T-cell (primary cell): ENCODE data around the gene PBX4. TPM values are rescaled to one million over a fixed set of nuclear protein-coding genes. Genes with fewer than 3 reads are reported as not detected.

Experiments used
- ATAC-seq, 4 experiments: fragments of 200-7000 bp in 3 of 4; fragments of 150-1000 bp in 1 of 4; cut with Tn5 transposase; replicated peaks in 1 of 4; 1 replicate in 3 of 4; 2 replicates in 1 of 4; pipeline ENCODE4 v1.10.0; 2021; ENCODE audit warnings: moderate library complexity in 3 of 4, mild to moderate bottlenecking in 2 of 4, moderate number of reproducible peaks in 1 of 4
- CTCF ChIA-PET, 2 donors: fragments of 300-600 bp; sonication (Branson Sonifier 250); formaldehyde crosslinking; loops; one replicate each; lab custom pipeline; 2022; ENCODE audit warnings: antibody characterized with exemption in 2 of 2; lab: Charles Lee
- POLR2A ChIA-PET, 2 donors: fragments of 300-600 bp; sonication (Branson Sonifier 250); formaldehyde crosslinking; loops; one replicate each; lab custom pipeline; 2022; ENCODE audit warnings: antibody characterized with exemption in 2 of 2; lab: Charles Lee
- DNase-seq, 35 experiments: peaks; one replicate each; pipeline versions ENCODE4 v3.0.0 to v3.0.0-alpha.2; 2013 to 2023
- H3K27ac ChIP-seq: one replicate; pipeline ENCODE4 v1.5.1; 2013; ENCODE audit warnings: low read length
- H3K27me3 ChIP-seq, 2 experiments: replicated peaks in 1 of 2; 1 replicate in 1 of 2; 2 replicates in 1 of 2; pipeline versions ENCODE4 v1.6.1 to v1.7.0; 2013; ENCODE audit warnings: low read length in 1 of 2, mixed read lengths in 1 of 2; ENCODE audit not compliant: control insufficient read depth in 2 of 2, insufficient read depth in 2 of 2; ENCODE audit errors: extremely low read depth in 1 of 2
- H3K36me3 ChIP-seq, 2 donors: 1 replicate in 1 of 2; 2 replicates in 1 of 2; pipeline versions ENCODE4 v1.6.1 to v1.7.0; 2013; ENCODE audit warnings: low read length in 1 of 2; ENCODE audit not compliant: control insufficient read depth in 2 of 2, insufficient read depth in 1 of 2; ENCODE audit errors: extremely low read depth in 1 of 2
- H3K4me1 ChIP-seq, 2 experiments: 1 replicate in 1 of 2; 2 replicates in 1 of 2; pipeline versions ENCODE4 v1.6.1 to v1.7.0; 2013; ENCODE audit warnings: low read length in 2 of 2, mixed read lengths in 1 of 2; ENCODE audit not compliant: insufficient read depth in 2 of 2, control insufficient read depth in 1 of 2; ENCODE audit errors: extremely low read depth in 1 of 2
- H3K4me3 ChIP-seq, 2 donors: 1 replicate in 1 of 2; 2 replicates in 1 of 2; pipeline versions ENCODE4 v1.5.1 to v1.7.0; 2013; ENCODE audit warnings: mild to moderate bottlenecking in 2 of 2, low read length in 1 of 2, moderate library complexity in 1 of 2; ENCODE audit not compliant: control insufficient read depth in 1 of 2; ENCODE audit errors: extremely low read depth in 1 of 2
- H3K9me3 ChIP-seq: 2 replicates; pipeline ENCODE4 v1.7.0; 2013
- H3K27ac Mint-ChIP-seq, 2 donors: one replicate each; pipeline ENCODE4 v1.8.0; 2020 to 2021; ENCODE audit warnings: mild to moderate bottlenecking in 2 of 2, mixed read lengths in 2 of 2
- H3K27me3 Mint-ChIP-seq, 2 donors: one replicate each; pipeline ENCODE4 v1.8.0; 2021 to 2022; ENCODE audit warnings: mixed read lengths in 2 of 2
- H3K36me3 Mint-ChIP-seq: one replicate; pipeline ENCODE4 v1.8.0; 2021; ENCODE audit warnings: mixed read lengths
- H3K4me1 Mint-ChIP-seq, 3 donors: one replicate each; pipeline ENCODE4 v1.8.0; 2020 to 2022; ENCODE audit warnings: mixed read lengths in 3 of 3, mild to moderate bottlenecking in 1 of 3
- H3K4me3 Mint-ChIP-seq, 3 donors: one replicate each; pipeline ENCODE4 v1.8.0; 2020 to 2022; ENCODE audit warnings: mild to moderate bottlenecking in 3 of 3, mixed read lengths in 3 of 3, moderate library complexity in 3 of 3
- H3K9me3 Mint-ChIP-seq, 3 donors: one replicate each; pipeline ENCODE4 v1.8.0; 2020 to 2022; ENCODE audit warnings: mixed read lengths in 3 of 3
- WGBS: methylation state at CpG from one replicate; pipeline ENCODE4 v1.1.5; 2013; ENCODE audit warnings: missing lambda C conversion rate; ENCODE audit not compliant: insufficient coverage; 5-methylcytosine and 5-hydroxymethylcytosine counted together
- total RNA-seq, 35 experiments: library from RNA in 6 of 35; stranded (reverse) in 6 of 35; fragments of 120-200 nt in 1 of 35; gene quantifications; one replicate each; pipeline versions ENCODE4 v1.2.1 to v1.2.4 and lab custom pipeline; 2013 to 2026

PBX4 gene
- total RNA-seq, 5 donors from 2014 or later (not counting 1 experiment from before 2014, with no cell fraction given) = 40.9 to 48.3 (median 42.7) TPM

- ChIA-PET POLR2A (no interaction called here), CTCF (no interaction called here)
- no peaks in the 10 kb centered on the region for H3K9me3 Mint-ChIP-seq
- no peaks in the 10 kb centered on the region for H3K27me3 Mint-ChIP-seq
- H3K9me3 ChIP-seq = no peaks in the 10 kb centered on the region
- no peak for ATAC-seq
- no peak overlapping the region for H3K4me3 Mint-ChIP-seq
- DNase-seq = no peak
- H3K27ac ChIP-seq = no peak overlapping the region
- peaks cover 45 to 89% of the 10 kb centered on the region in 2 donors for H3K36me3 ChIP-seq
- peaks cover 0 to 9% (median 0%) of the 10 kb centered on the region in 3 donors for H3K4me1 Mint-ChIP-seq
- no peak overlapping the region for H3K27ac Mint-ChIP-seq
- no peaks in the 10 kb centered on the region for H3K4me1 ChIP-seq
- WGBS = 89% methylated on average over 7 of the region's 9 CpGs
- no peak overlapping the region for H3K4me3 ChIP-seq
- H3K27me3 ChIP-seq = no peaks in the 10 kb centered on the region
- peaks cover 44% of the 10 kb centered on the region for H3K36me3 Mint-ChIP-seq
Measured at GRCh38 chr19:19650331-19650730, 31.8 kb upstream of the PBX4 start.

- H3K4me1 Mint-ChIP-seq = peaks cover 0 to 9% (median 0%) of the 10 kb centered on the region in 3 donors
- Histone ChIP-seq H3K36me3 (peaks cover 48 to 89% of the 10 kb centered on the region in 2 donors), H3K4me1 (no peaks in the 10 kb centered on the region), H3K4me3 (no peak overlapping the region), H3K27ac (no peak overlapping the region), H3K27me3 (no peaks in the 10 kb centered on the region), H3K9me3 (no peaks in the 10 kb centered on the region)
- peak overlapping the region in 1 of 2 donors; percentile 77 for H3K27ac Mint-ChIP-seq
- H3K27me3 Mint-ChIP-seq = no peaks in the 10 kb centered on the region
- CTCF ChIA-PET = interaction anchor here in 1 of 2 donors (0.6 kb wide), 2 partner anchors 118 to 128 kb away, joined by 3 to 8 read pairs; no protein-coding TSS in a partner anchor
- POLR2A ChIA-PET = no interaction called here
- no peaks in the 10 kb centered on the region for H3K9me3 Mint-ChIP-seq
- no peak for ATAC-seq
- no peak overlapping the region for H3K4me3 Mint-ChIP-seq
- 94% methylated on average over 16 of the region's 22 CpGs for WGBS
- DNase-seq = no peak
- peaks cover 43% of the 10 kb centered on the region for H3K36me3 Mint-ChIP-seq
Measured at GRCh38 chr19:19649580-19649995, 31.1 kb upstream of the PBX4 start.

- Mint-ChIP-seq H3K27me3 (no peaks in the 10 kb centered on the region), H3K36me3 (peaks cover 41% of the 10 kb centered on the region), H3K9me3 (no peaks in the 10 kb centered on the region), H3K4me3 (no peak overlapping the region), H3K4me1 (peaks cover 0 to 10% (median under 1%) of the 10 kb centered on the region in 3 donors), H3K27ac (peak overlapping the region in 1 of 2 donors; percentile 77)
- H3K4me3 ChIP-seq = no peak overlapping the region
- no peak for ATAC-seq
- WGBS = 89% methylated on average over 6 of the region's 6 CpGs
- H3K27ac ChIP-seq = no peak overlapping the region
- H3K27me3 ChIP-seq = no peaks in the 10 kb centered on the region
- ChIA-PET POLR2A (no interaction called here), CTCF (interaction anchor here in 1 of 2 donors (0.6 kb wide), 1 partner anchor 127 kb away, joined by 3 read pairs; no protein-coding TSS in a partner anchor)
- peaks cover 44 to 85% of the 10 kb centered on the region in 2 donors for H3K36me3 ChIP-seq
- no peaks in the 10 kb centered on the region for H3K9me3 ChIP-seq
- peaks cover 0 to 2% of the 10 kb centered on the region in 2 experiments for H3K4me1 ChIP-seq
- no peak for DNase-seq
Measured at GRCh38 chr19:19649155-19649554, 30.7 kb upstream of the PBX4 start.

DNA sequence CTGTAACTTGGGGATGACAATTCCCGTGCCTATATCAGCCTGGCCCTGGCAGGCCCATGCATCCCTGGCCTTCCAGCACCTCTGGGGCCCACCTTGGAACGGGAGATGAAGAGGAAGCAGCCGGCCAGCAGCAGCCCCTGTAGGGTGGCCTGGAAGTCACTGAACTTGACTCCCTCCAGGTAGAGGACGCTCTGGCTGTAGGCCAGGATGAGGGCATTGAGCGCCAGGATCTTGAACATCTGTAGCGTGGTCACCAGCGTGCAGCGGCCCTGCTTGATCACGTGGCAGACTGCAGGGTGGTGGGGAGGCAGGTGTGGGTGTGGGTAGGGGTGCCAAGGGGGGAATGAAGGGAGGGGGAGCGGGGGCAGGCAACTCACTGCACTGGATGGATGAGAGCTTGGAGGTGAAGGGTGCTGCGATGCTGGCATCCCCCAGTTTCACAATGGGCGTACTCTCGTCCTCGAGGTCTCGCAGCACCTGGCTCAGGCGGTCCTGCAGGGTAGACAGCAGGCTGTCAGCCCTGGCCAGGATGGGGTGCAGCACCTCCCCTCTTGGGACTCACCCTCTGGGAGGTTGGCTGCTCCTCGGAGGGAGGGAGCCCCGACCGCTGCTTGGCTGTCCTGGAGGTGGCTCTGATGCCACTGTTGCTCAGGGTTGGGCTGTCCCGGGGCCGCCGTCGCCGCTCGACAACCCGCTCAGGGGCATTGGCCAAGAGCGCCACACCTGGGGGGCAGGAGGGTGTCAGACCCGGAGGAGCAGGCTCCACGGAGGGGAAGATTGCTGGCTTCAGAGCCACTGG, 28.7 kb upstream of the PBX4 start:
- Histone ChIP-seq H3K4me3 (no peak overlapping the region), H3K4me1 (peaks cover 0 to 20% of the 10 kb centered on the region in 2 experiments), H3K27me3 (no peaks in the 10 kb centered on the region), H3K9me3 (no peaks in the 10 kb centered on the region), H3K36me3 (peaks cover 29 to 65% of the 10 kb centered on the region in 2 donors), H3K27ac (no peak overlapping the region)
- ChIA-PET POLR2A (no interaction called here), CTCF (interaction anchor here in 1 of 2 donors (0.7 kb wide), 1 partner anchor 1419 kb away, joined by 3 read pairs; no protein-coding TSS in a partner anchor)
- no peaks in the 10 kb centered on the region for H3K9me3 Mint-ChIP-seq
- WGBS = 91% methylated on average over 16 of the region's 29 CpGs
- H3K36me3 Mint-ChIP-seq = peaks cover 30% of the 10 kb centered on the region
- no peak overlapping the region for H3K4me3 Mint-ChIP-seq
- H3K27me3 Mint-ChIP-seq = no peaks in the 10 kb centered on the region
- peak overlapping the region in 1 of 2 donors; percentile 57 for H3K27ac Mint-ChIP-seq
- ATAC-seq (no peak), DNase-seq (no peak)
- peaks cover 11 to 13% (median 11%) of the 10 kb centered on the region in 3 donors for H3K4me1 Mint-ChIP-seq

DNA sequence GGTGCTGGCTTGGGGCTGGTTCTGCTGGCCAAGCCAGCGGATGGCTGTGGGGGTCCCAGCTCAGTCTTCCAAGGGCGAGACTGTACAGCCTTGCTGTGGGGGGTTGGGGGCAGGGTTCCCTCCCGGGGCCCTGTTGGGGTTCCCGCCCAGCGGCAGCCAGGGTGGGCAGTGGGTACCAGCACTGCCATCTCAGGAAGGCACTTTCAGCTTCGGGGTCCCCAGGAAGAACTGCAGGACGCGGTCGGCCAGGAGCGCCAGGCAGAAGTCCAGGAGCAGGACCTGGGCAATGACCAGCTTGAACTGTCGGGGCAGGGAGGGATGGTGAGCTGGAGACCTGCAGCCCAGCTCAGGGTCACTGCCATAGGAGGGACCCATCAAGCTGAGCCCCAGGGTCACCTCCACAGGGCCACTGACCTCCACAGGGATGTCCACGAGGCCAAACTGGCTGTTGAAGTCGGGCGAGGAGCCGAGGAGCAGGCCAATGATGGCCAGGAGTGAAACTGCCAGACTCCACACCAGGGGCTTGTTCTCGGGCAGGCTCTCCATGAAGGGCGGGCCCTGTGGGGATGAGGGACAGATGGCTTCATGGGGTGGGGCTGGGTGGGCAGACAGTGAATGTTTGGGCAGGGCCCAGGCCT, 26.9 kb upstream of the PBX4 start:
- no peaks in the 10 kb centered on the region for H3K9me3 ChIP-seq
- no peak overlapping the region for H3K4me3 ChIP-seq
- POLR2A ChIA-PET = no interaction called here
- 98% methylated on average over 17 of the region's 17 CpGs for WGBS
- H3K27ac ChIP-seq = no peak overlapping the region
- Mint-ChIP-seq H3K27ac (no peak overlapping the region), H3K4me1 (peaks cover 17 to 21% (median 20%) of the 10 kb centered on the region in 3 donors), H3K4me3 (no peak overlapping the region), H3K27me3 (no peaks in the 10 kb centered on the region), H3K36me3 (peaks cover 24% of the 10 kb centered on the region), H3K9me3 (no peaks in the 10 kb centered on the region)
- peaks cover 23 to 59% of the 10 kb centered on the region in 2 donors for H3K36me3 ChIP-seq
- H3K27me3 ChIP-seq = no peaks in the 10 kb centered on the region
- peaks cover 0 to 33% of the 10 kb centered on the region in 2 experiments for H3K4me1 ChIP-seq
- DNase-seq = no peak
- CTCF ChIA-PET = no interaction called here
- ATAC-seq = no peak

DNA sequence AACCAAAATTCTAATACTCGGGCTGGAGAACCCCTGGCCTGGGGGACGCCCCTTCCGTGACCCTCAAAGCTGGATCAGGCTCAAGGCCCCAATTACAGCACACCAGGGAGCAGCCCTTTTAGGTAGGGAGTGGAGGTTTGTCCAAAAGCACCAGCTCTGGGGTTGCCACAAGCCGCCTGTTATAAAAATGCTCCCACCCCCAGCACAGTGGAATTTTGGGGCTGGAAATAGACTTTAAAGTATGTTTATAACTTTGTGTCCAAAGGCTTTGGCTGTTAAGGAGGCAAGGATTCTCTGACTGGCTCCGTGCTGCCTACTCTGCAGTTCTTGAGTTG, 25.5 kb upstream of the PBX4 start:
- Mint-ChIP-seq H3K27me3 (no peaks in the 10 kb centered on the region), H3K9me3 (no peaks in the 10 kb centered on the region), H3K27ac (peak overlapping the region; percentile 95 to 98), H3K4me3 (peak overlapping the region; percentile 92 to 93 (median 92)), H3K4me1 (peaks cover 22 to 26% (median 23%) of the 10 kb centered on the region in 3 donors), H3K36me3 (peaks cover 24% of the 10 kb centered on the region)
- no peak for ATAC-seq
- Histone ChIP-seq H3K4me1 (peaks cover 0 to 40% of the 10 kb centered on the region in 2 experiments), H3K4me3 (peak overlapping the region; percentile 96 to 100), H3K9me3 (no peaks in the 10 kb centered on the region), H3K27me3 (no peaks in the 10 kb centered on the region), H3K36me3 (peaks cover 21 to 57% of the 10 kb centered on the region in 2 donors), H3K27ac (peak overlapping the region; percentile 89)
- DNase-seq = no peak
- POLR2A ChIA-PET = interaction anchor here (0.5 to 0.6 kb wide), 2 partner anchors 41 to 156 kb away, joined by 3 to 4 read pairs; no protein-coding TSS in a partner anchor
- WGBS = no CpG with 5 or more reads among the region's 5 CpGs
- CTCF ChIA-PET = interaction anchor here (0.6 to 1.5 kb wide), 4 partner anchors 15 to 112 kb away, joined by 3 to 10 read pairs (median 6); no protein-coding TSS in a partner anchor
